OCI-LY3 (cell line): ENCODE data around the gene UPK3B.
"Not testable (repeated sequence)": the region's sequence is repeated elsewhere in the genome, so short reads cannot be mapped to it uniquely, and the experiment has no call there.

ENCODE experiments used
- H2AFZ ChIP-seq: fragments of 200-600, 300-600 bp; shearing (Covaris generic); 2 replicates; pipeline ENCODE4 v1.6.0; 2014; ENCODE audit warnings: antibody characterized with exemption, low read depth, low read length
- H3K27ac ChIP-seq: fragments of 200-600, 300-600 bp; sonication (generic); 2 replicates; pipeline ENCODE4 v1.5.1; 2014; ENCODE audit warnings: mild to moderate bottlenecking, low read length, moderate library complexity, mixed read lengths
- H3K27me3 ChIP-seq: fragments of 200-600, 300-600 bp; sonication (generic); 2 replicates; pipeline ENCODE4 v1.6.1; 2014; ENCODE audit warnings: low read depth, low read length, mixed read lengths
- H3K36me3 ChIP-seq: fragments of 200-600, 300-600 bp; sonication (generic); replicated peaks from 2 replicates; pipeline ENCODE3; 2014; ENCODE audit warnings: low read depth, low read length, mixed read lengths
- H3K4me1 ChIP-seq: fragments of 300-600, 200-600 bp; sonication (generic); 2 replicates; pipeline ENCODE4 v1.6.1; 2014; ENCODE audit warnings: low read length, mixed read lengths
- H3K4me2 ChIP-seq: fragments of 200-600, 300-600 bp; sonication (generic); 2 replicates; pipeline ENCODE4 v1.6.1; 2014; ENCODE audit warnings: low read length, mixed read lengths
- H3K4me3 ChIP-seq: fragments of 300-600, 200-600 bp; sonication (generic); 2 replicates; pipeline ENCODE4 v1.5.1; 2014; ENCODE audit warnings: antibody characterized with exemption, mild to moderate bottlenecking, low read length, moderate library complexity
- H3K79me2 ChIP-seq: fragments of 300-600, 200-600 bp; shearing (Covaris generic); 2 replicates; pipeline ENCODE4 v1.6.1; 2014; ENCODE audit warnings: mild to moderate bottlenecking, low read length, mixed read lengths
- H3K9ac ChIP-seq: fragments of 300-600, 200-600 bp; shearing (Covaris generic); 2 replicates; pipeline ENCODE4 v1.6.0; 2014; ENCODE audit warnings: mild to moderate bottlenecking, low read length, moderate library complexity
- H3K9me3 ChIP-seq: fragments of 200-600, 300-600 bp; shearing (Covaris generic); 2 replicates; pipeline ENCODE4 v1.6.1; 2014; ENCODE audit warnings: low read length, mixed read lengths; ENCODE audit not compliant: insufficient read depth
- H4K20me1 ChIP-seq: fragments of 200-600, 300-600 bp; sonication (generic); 2 replicates; pipeline ENCODE4 v1.6.1; 2016; ENCODE audit warnings: low read length, mixed read lengths; ENCODE audit not compliant: insufficient read depth
- EZH2phosphoT487 ChIP-seq: fragments of 200-600 bp; shearing (Covaris generic); IDR thresholded peaks from 2 replicates; pipeline ENCODE4 v1.6.1; 2018; ENCODE audit warnings: antibody characterized with exemption, mixed run types, low read depth
- TF ChIP-seq, protein P1 (sequence below): fragments of 200-600, 300-600 bp; sonication (generic); IDR thresholded peaks from 2 replicates; pipeline ENCODE4 v1.5.1; 2014; ENCODE audit warnings: antibody characterized with exemption, low read length, low read depth

UPK3B gene

GRCh38 chr7:76513817-76514799 lies 3.8 kb downstream of the UPK3B start:
- Histone ChIP-seq H3K4me2 (no peak overlapping the region), H3K9me3 (no peaks in the 10 kb centered on the region), H3K9ac (no peak overlapping the region), H3K36me3 (no peaks in the 10 kb centered on the region), H3K27ac (no peak overlapping the region), H3K27me3 (no peaks in the 10 kb centered on the region), H3K4me1 (peaks cover 12% of the 10 kb centered on the region; the same call in 1 of the 2 replicates), H3K4me3 (no peak overlapping the region), H3K79me2 (no peaks in the 10 kb centered on the region), H4K20me1 (no peaks in the 10 kb centered on the region), H2AFZ (no peak overlapping the region)
- TF ChIP-seq EZH2phosphoT487, result no peak
- TF ChIP-seq, protein P1, sequence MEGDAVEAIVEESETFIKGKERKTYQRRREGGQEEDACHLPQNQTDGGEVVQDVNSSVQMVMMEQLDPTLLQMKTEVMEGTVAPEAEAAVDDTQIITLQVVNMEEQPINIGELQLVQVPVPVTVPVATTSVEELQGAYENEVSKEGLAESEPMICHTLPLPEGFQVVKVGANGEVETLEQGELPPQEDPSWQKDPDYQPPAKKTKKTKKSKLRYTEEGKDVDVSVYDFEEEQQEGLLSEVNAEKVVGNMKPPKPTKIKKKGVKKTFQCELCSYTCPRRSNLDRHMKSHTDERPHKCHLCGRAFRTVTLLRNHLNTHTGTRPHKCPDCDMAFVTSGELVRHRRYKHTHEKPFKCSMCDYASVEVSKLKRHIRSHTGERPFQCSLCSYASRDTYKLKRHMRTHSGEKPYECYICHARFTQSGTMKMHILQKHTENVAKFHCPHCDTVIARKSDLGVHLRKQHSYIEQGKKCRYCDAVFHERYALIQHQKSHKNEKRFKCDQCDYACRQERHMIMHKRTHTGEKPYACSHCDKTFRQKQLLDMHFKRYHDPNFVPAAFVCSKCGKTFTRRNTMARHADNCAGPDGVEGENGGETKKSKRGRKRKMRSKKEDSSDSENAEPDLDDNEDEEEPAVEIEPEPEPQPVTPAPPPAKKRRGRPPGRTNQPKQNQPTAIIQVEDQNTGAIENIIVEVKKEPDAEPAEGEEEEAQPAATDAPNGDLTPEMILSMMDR, result no peak

GRCh38 chr7:76514926-76515771 lies 4.8 kb downstream of the UPK3B start:
- no peak overlapping the region for H3K9ac ChIP-seq

DNA sequence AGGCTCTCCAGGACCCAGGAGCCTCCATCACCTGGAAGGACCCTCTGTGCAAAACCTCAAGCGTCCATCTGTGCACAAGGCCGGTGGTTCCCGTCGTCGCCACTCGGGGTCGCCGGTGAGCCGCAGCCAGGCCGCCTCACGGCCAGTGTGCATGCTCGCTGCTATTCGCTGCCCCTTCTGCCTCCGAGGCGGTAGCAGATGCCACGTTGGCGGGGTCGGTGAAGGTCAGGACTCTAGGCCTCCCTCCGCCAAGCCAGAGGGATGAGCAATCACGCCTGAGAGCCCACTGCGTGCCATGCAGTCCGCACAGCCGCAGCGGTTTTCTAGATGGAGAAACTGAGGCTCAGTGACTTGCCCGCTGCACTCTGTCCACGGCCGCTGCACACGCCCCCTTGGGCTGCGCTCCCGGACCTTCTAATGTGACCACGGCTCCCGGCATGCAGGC lies 5.7 kb downstream of the UPK3B start:
- no peaks in the 10 kb centered on the region for H3K79me2 ChIP-seq
- no peak overlapping the region; the same call in 1 of the 2 replicates for H2AFZ ChIP-seq
- peak overlapping the region; percentile 59 for H3K4me2 ChIP-seq
- no peaks in the 10 kb centered on the region for H3K36me3 ChIP-seq
- no peak overlapping the region for H3K9ac ChIP-seq
- no peaks in the 10 kb centered on the region for H4K20me1 ChIP-seq
- H3K4me3 ChIP-seq, result peak overlapping the region; percentile 42; the same call in 1 of the 2 replicates
- H3K9me3 ChIP-seq, result no peaks in the 10 kb centered on the region
- peaks cover 12% of the 10 kb centered on the region; the same call in 1 of the 2 replicates for H3K4me1 ChIP-seq
- H3K27ac ChIP-seq, result no peak overlapping the region
- no peaks in the 10 kb centered on the region for H3K27me3 ChIP-seq
- TF ChIP-seq, protein P1, result peak; percentile 61
- no peak for TF ChIP-seq EZH2phosphoT487

More at GRCh38 chr7:76514926-76515771, 4.8 kb downstream of the UPK3B start:
- Histone ChIP-seq H3K36me3 (no peaks in the 10 kb centered on the region), H3K27ac (no peak overlapping the region), H3K4me1 (peaks cover 12% of the 10 kb centered on the region; the same call in 1 of the 2 replicates), H3K79me2 (no peaks in the 10 kb centered on the region), H4K20me1 (no peaks in the 10 kb centered on the region), H3K4me3 (no peak overlapping the region), H3K9me3 (no peaks in the 10 kb centered on the region), H2AFZ (no peak overlapping the region), H3K4me2 (no peak overlapping the region), H3K27me3 (no peaks in the 10 kb centered on the region)
- TF ChIP-seq EZH2phosphoT487, result no peak
- TF ChIP-seq, protein P1, result no peak

DNA sequence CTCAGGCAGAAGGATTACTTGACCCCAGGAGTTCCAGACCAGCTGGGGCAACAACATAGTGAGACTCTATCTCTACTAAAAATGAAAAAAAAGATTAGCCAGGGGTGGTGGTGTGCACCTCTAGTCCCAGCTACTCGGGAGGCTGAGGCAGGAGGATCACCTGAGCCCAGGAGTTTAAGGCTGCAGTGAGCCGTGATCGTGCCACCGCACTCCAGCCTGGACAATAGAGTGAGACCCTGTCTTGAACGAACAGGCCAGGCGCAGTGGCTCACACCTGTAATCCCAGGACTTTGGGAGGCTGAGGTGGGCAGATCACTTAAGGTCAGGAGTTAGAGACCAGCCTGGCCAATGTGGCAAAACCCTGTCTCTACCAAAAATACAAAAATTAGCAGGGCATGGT lies 6.6 kb downstream of the UPK3B start:
- not testable (repeated sequence) for H3K27me3 ChIP-seq, H4K20me1 ChIP-seq, H3K4me3 ChIP-seq, H2AFZ ChIP-seq, H3K79me2 ChIP-seq, H3K9me3 ChIP-seq, H3K9ac ChIP-seq, H3K4me2 ChIP-seq, H3K27ac ChIP-seq, H3K36me3 ChIP-seq
- peaks cover 12% of the 10 kb centered on the region; the same call in 1 of the 2 replicates for H3K4me1 ChIP-seq

DNA sequence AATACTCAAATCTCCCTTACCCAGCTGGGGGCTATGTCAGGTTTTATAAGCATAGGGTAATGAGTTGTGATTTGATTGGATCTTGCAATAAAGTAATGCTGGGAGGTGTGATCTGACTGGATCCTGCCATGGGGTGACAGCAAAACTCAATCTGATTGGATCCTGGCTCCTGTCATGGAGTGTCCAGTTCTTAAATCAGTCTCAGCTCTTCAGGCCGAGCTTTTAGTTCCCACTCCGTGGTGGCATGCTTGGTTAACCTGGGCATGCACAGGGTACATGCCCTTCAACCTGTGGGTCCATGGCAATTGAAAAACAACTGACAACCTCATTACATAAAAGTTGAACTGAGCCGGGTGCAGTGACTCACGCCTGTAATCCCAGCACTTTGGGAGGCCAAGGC lies 15.8 kb downstream of the UPK3B start:
- H3K4me3 ChIP-seq, H2AFZ ChIP-seq, H3K9me3 ChIP-seq, H3K9ac ChIP-seq, H3K79me2 ChIP-seq, H3K4me1 ChIP-seq, H3K27ac ChIP-seq, H4K20me1 ChIP-seq, H3K36me3 ChIP-seq, H3K27me3 ChIP-seq, H3K4me2 ChIP-seq: not testable (repeated sequence)

- H3K4me3 ChIP-seq, H2AFZ ChIP-seq, H3K27me3 ChIP-seq, H3K4me1 ChIP-seq, H3K79me2 ChIP-seq, H3K4me2 ChIP-seq, H3K9ac ChIP-seq, H4K20me1 ChIP-seq, H3K36me3 ChIP-seq, H3K9me3 ChIP-seq, H3K27ac ChIP-seq: not testable (repeated sequence)
These were observed 21.3 kb downstream of the UPK3B start for GRCh38 chr7:76531643-76532042.
